DND-41 (cell line): ENCODE measurements around the gene DLG2.

Experiments
- ATAC-seq: fragments of 200-7000 bp; cut with Tn5 transposase; 3 replicates; pipeline ENCODE4 v1.9.1; 2021; ENCODE audit warnings: low read depth; ENCODE audit not compliant: insufficient read depth
- DNase-seq: peaks from one replicate; pipeline ENCODE4 v3.0.0-alpha.2; 2020
- H2AFZ ChIP-seq: 2 replicates; pipeline ENCODE4 v1.6.0; 2012; ENCODE audit warnings: low read depth, low read length
- H3K27ac ChIP-seq: 2 replicates; pipeline ENCODE4 v1.5.1; 2012; ENCODE audit warnings: low read length, inconsistent platforms
- H3K27me3 ChIP-seq: fragments of 200-600 bp; sonication (generic); 2 replicates; pipeline ENCODE4 v1.6.0; 2012; ENCODE audit warnings: low read length, mild to moderate bottlenecking, inconsistent platforms; ENCODE audit not compliant: insufficient read depth, poor library complexity
- H3K36me3 ChIP-seq: 2 replicates; pipeline ENCODE4 v1.5.1; 2012; ENCODE audit warnings: low read length, inconsistent platforms; ENCODE audit not compliant: insufficient read depth
- H3K4me1 ChIP-seq: 2 replicates; pipeline ENCODE4 v1.5.1; 2012; ENCODE audit warnings: mild to moderate bottlenecking, low read length; ENCODE audit not compliant: insufficient read depth
- H3K4me2 ChIP-seq: 2 replicates; pipeline ENCODE4 v1.6.0; 2012; ENCODE audit warnings: mild to moderate bottlenecking, moderate library complexity, low read length, inconsistent platforms; ENCODE audit not compliant: insufficient read depth
- H3K4me3 ChIP-seq, 2 experiments: fragments of 200-600 bp in 1 of 2; shearing (Covaris generic) in 1 of 2; 2 replicates each; pipeline ENCODE4 v1.5.1; 2012 to 2016; ENCODE audit warnings: inconsistent platforms in 2 of 2, low read length in 2 of 2, mild to moderate bottlenecking in 2 of 2, low read depth in 1 of 2, moderate library complexity in 1 of 2
- H3K79me2 ChIP-seq: 2 replicates; pipeline ENCODE4 v1.6.0; 2012; ENCODE audit warnings: low read length, inconsistent platforms; ENCODE audit not compliant: insufficient read depth
- H3K9ac ChIP-seq: 2 replicates; pipeline ENCODE4 v1.6.0; 2012; ENCODE audit warnings: low read depth, mild to moderate bottlenecking, inconsistent platforms, low read length, moderate library complexity
- H3K9me3 ChIP-seq: 2 replicates; pipeline ENCODE4 v1.5.1; 2012; ENCODE audit warnings: low read length, moderate library complexity, mild to moderate bottlenecking, inconsistent platforms; ENCODE audit not compliant: insufficient read depth, severe bottlenecking
- H4K20me1 ChIP-seq: 2 replicates; pipeline ENCODE4 v1.6.0; 2012; ENCODE audit warnings: low read length; ENCODE audit not compliant: insufficient read depth
- EZH2 ChIP-seq: IDR thresholded peaks from 3 replicates; pipeline ENCODE4 v1.6.1; 2012; ENCODE audit warnings: borderline replicate concordance, low read depth, mild to moderate bottlenecking, moderate library complexity, low read length, inconsistent platforms; ENCODE audit not compliant: severe bottlenecking
- TF ChIP-seq, protein P1 (sequence below): IDR thresholded peaks from 2 replicates; pipeline ENCODE4 v1.5.1; 2012; ENCODE audit warnings: borderline replicate concordance, low read length, moderate library complexity, mild to moderate bottlenecking; ENCODE audit not compliant: poor library complexity, severe bottlenecking; ENCODE audit errors: extremely low read depth

Gene DLG2

DNA sequence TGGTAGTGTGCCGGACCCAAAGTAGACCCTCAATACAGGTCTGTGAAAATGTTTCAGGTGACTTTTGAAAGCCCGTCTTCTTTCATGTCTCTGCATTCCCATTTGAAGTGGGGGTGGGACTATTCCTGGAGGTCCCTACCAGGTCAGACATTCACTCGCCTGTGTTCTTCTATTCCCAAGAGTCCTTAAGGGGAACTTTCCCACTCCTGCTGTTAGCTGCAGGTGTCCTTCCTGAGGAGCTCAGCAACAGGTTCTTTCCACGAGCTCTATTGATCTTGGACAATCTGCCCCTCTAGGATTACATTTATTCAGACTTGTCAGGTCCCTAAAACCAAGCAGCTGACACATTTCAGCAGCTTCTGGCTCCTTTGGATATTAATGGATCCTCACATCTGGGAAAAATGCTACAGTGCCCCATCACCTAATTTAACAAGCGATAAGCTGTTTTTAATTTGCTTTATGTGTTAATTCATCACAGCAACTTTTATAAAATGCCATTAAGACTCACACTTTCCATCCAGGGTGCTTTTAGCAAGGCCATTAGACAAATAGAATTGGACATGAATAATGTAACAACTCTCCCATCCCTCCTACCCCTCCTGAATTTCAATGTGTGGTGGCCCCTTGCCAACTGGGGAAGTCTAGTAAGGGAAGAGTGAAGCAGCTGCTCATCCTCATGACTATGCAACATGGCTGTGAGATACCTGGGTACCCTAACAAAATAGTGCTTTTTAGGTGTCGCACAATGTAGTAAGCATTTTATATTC lies 2081.5 kb downstream of the DLG2 start:
- TF ChIP-seq, protein P1, sequence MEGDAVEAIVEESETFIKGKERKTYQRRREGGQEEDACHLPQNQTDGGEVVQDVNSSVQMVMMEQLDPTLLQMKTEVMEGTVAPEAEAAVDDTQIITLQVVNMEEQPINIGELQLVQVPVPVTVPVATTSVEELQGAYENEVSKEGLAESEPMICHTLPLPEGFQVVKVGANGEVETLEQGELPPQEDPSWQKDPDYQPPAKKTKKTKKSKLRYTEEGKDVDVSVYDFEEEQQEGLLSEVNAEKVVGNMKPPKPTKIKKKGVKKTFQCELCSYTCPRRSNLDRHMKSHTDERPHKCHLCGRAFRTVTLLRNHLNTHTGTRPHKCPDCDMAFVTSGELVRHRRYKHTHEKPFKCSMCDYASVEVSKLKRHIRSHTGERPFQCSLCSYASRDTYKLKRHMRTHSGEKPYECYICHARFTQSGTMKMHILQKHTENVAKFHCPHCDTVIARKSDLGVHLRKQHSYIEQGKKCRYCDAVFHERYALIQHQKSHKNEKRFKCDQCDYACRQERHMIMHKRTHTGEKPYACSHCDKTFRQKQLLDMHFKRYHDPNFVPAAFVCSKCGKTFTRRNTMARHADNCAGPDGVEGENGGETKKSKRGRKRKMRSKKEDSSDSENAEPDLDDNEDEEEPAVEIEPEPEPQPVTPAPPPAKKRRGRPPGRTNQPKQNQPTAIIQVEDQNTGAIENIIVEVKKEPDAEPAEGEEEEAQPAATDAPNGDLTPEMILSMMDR, result no peak
- no peak for TF ChIP-seq EZH2
- no peaks in the 10 kb centered on the region for H3K9me3 ChIP-seq
- H3K27me3 ChIP-seq, result no peaks in the 10 kb centered on the region
- no peak overlapping the region for H3K4me3 ChIP-seq
- H2AFZ ChIP-seq, result no peak overlapping the region
- no peaks in the 10 kb centered on the region for H4K20me1 ChIP-seq
- no peak overlapping the region for H3K9ac ChIP-seq
- no peak for DNase-seq
- ATAC-seq, result no peak
- no peaks in the 10 kb centered on the region for H3K79me2 ChIP-seq
- H3K36me3 ChIP-seq, result no peaks in the 10 kb centered on the region
- H3K4me2 ChIP-seq, result no peak overlapping the region
- no peaks in the 10 kb centered on the region for H3K4me1 ChIP-seq
- H3K27ac ChIP-seq, result no peak overlapping the region

DNA sequence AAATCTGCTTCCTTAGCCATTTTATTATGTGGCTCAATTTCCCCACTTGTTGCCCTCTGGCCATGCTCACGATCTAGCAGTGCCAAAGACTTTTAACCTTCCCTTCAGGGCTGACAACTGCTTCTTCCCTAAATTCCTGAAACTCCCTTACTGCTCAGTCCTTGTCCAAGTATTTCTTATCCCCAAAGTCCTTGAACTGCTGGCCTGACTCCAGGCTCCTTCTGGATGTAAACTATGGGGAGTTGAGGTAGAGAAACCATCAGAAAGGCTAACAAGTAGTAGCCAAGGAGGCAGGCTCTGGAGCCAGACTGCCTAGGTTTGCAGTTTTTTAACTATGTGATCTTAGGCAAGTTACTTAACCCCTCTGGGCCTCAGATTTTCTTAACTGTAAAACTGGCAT lies 2082.3 kb downstream of the DLG2 start:
- Histone ChIP-seq H3K4me2 (no peak overlapping the region), H4K20me1 (no peaks in the 10 kb centered on the region), H3K36me3 (no peaks in the 10 kb centered on the region), H3K4me1 (no peaks in the 10 kb centered on the region), H3K9ac (no peak overlapping the region), H3K9me3 (no peaks in the 10 kb centered on the region), H2AFZ (no peak overlapping the region), H3K4me3 (no peak overlapping the region), H3K27ac (no peak overlapping the region), H3K79me2 (no peaks in the 10 kb centered on the region), H3K27me3 (peaks cover 6% of the 10 kb centered on the region)
- no peak for DNase-seq
- no peak for ATAC-seq
- no peak for TF ChIP-seq EZH2
- TF ChIP-seq, protein P1, result no peak

DNA sequence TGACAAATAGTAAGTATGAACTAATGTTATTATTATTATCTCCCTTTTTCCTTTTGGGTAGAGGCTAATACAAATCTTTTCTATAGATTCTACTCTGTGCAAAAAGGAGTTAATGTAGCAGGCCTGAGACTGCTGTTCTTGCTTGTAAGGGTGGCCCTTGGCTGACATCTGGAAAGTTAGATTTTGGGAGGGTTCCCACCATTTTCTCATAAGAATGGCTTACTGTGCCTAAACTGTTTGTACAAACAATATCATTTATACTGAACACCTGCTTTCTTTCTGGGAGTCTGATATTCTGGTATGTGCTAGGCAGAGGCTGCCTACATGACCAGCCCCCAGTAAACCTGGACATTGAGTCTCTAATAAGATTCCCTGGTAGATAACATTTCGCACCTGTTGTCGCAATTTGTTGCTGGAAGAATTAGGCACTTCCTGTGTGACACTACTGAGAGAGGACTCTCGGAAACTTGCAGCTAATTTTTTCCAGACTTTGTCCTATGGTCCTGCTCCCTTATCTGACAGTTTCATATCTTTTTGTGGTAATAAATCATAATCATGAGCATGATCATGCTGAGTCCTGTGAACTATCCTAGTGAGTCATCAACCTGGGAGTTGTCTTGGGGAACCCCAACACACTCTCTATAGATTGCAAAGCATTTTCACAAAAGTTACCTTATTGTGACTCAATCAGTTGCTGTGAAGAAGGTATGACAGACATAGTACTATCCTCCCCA lies 2083.3 kb downstream of the DLG2 start:
- no peak for DNase-seq

More for the DNA sequence above, 2083.3 kb downstream of the DLG2 start:
- Histone ChIP-seq H3K9me3 (no peaks in the 10 kb centered on the region), H3K9ac (no peak overlapping the region), H2AFZ (no peak overlapping the region), H3K79me2 (no peaks in the 10 kb centered on the region), H3K4me2 (no peak overlapping the region), H3K4me1 (no peaks in the 10 kb centered on the region), H3K4me3 (no peak overlapping the region), H4K20me1 (no peaks in the 10 kb centered on the region), H3K36me3 (no peaks in the 10 kb centered on the region), H3K27ac (no peak overlapping the region), H3K27me3 (peaks cover 6% of the 10 kb centered on the region)
- no peak for ATAC-seq
- TF ChIP-seq, protein P1, result no peak
- TF ChIP-seq EZH2, result no peak
